K562 (cell line): ENCODE measurements around the gene SERTAD2. TPM values are rescaled to one million over a fixed set of nuclear protein-coding genes. Genes with fewer than 3 reads are reported as not detected.

Experiments
- ARID2 ChIP-seq: fragments of 450-650 bp; IDR thresholded peaks from 2 replicates; pipeline ENCODE4 v1.6.1; 2017; ENCODE audit warnings: antibody characterized with exemption, mild to moderate bottlenecking
- CAMTA2 ChIP-seq: fragments of 250-450 bp; sonication (Bioruptor Pico); conservative IDR thresholded peaks from 2 replicates; pipeline ENCODE4 v1.5.1; 2022
- CREB1 ChIP-seq, 2 experiments: sonication (generic) in 1 of 2; formaldehyde crosslinking in 1 of 2; IDR thresholded peaks; 2 replicates each; pipeline versions ENCODE4 v1.6.1 to v1.8.0; 2012 to 2022; ENCODE audit warnings: inconsistent platforms in 1 of 2, mild to moderate bottlenecking in 1 of 2, missing genetic modification reagents in 1 of 2, moderate library complexity in 1 of 2
- FOS ChIP-seq: IDR thresholded peaks from 3 replicates; pipeline ENCODE4 v1.6.1; 2011; ENCODE audit not compliant: insufficient read length; ENCODE audit errors: extremely low read depth
- MAX ChIP-seq: sonication (generic); formaldehyde crosslinking; IDR thresholded peaks from 2 replicates; pipeline ENCODE4 v1.9.0; 2022; ENCODE audit warnings: mild to moderate bottlenecking, missing genetic modification reagents
- MAZ ChIP-seq, 2 experiments: fragments of 450-650 bp in 1 of 2; sonication (generic) in 1 of 2; formaldehyde crosslinking; IDR thresholded peaks in 1 of 2; conservative IDR thresholded peaks in 1 of 2; 2 replicates each; pipeline versions ENCODE4 v1.4.0 to v1.5.0; 2020; ENCODE audit warnings: mild to moderate bottlenecking in 1 of 2, missing genetic modification reagents in 1 of 2
- NFATC3 ChIP-seq: fragments of 450-650 bp; IDR thresholded peaks from 2 replicates; pipeline ENCODE4 v1.6.1; 2017; ENCODE audit warnings: mild to moderate bottlenecking
- NR2C1 ChIP-seq, 2 experiments: fragments of 450-650 bp; IDR thresholded peaks; 2 replicates each; pipeline ENCODE4 v1.6.1; 2017; ENCODE audit warnings: mild to moderate bottlenecking in 2 of 2, antibody characterized with exemption in 1 of 2, inconsistent platforms in 1 of 2, missing compliant biosample characterization in 1 of 2, missing genetic modification characterization in 1 of 2
- PHB ChIP-seq: fragments of 250-450 bp; sonication (Bioruptor Pico); IDR thresholded peaks from 2 replicates; pipeline ENCODE4 v1.5.0; 2021
- RBFOX2 ChIP-seq: fragments of 200-400 bp; formaldehyde crosslinking; IDR thresholded peaks from 2 replicates; pipeline ENCODE4 v1.6.1; 2017; ENCODE audit warnings: low read depth, mild to moderate bottlenecking, low read length, moderate library complexity
- RBM17 ChIP-seq: fragments of 200-400 bp; formaldehyde crosslinking; IDR thresholded peaks from 2 replicates; pipeline ENCODE4 v1.6.1; 2017; ENCODE audit warnings: low read depth, mild to moderate bottlenecking, low read length, borderline replicate concordance
- SMAD1 ChIP-seq: fragments of 150-350 bp; IDR thresholded peaks from 2 replicates; pipeline ENCODE4 v1.6.1; 2014; ENCODE audit warnings: low read length, low read depth; ENCODE audit not compliant: partially characterized antibody
- SMARCC2 ChIP-seq: fragments of 450-650 bp; IDR thresholded peaks from 2 replicates; pipeline ENCODE4 v1.6.1; 2017; ENCODE audit warnings: antibody characterized with exemption, moderate library complexity, mild to moderate bottlenecking, low read depth
- TCF15 ChIP-seq: fragments of 250-450 bp; sonication (Bioruptor Pico); IDR thresholded peaks from 2 replicates; pipeline ENCODE4 v1.8.0; 2022; ENCODE audit warnings: moderate library complexity, mild to moderate bottlenecking, inconsistent platforms
- ZEB2 ChIP-seq: fragments of 450-650 bp; IDR thresholded peaks from 2 replicates; pipeline ENCODE4 v1.6.1; 2016
- ZKSCAN8 ChIP-seq: fragments of 200-800 bp; sonication (Bioruptor generic); IDR thresholded peaks from 2 replicates; pipeline ENCODE4 v1.6.1; 2016; ENCODE audit warnings: missing genetic modification characterization, missing compliant biosample characterization
- ZMIZ1 ChIP-seq, 2 experiments: fragments of 150-350 bp in 1 of 2; IDR thresholded peaks; 2 replicates each; pipeline ENCODE4 v1.6.1; 2012 to 2016; ENCODE audit warnings: low read depth in 2 of 2, low read length in 2 of 2, mild to moderate bottlenecking in 1 of 2, moderate library complexity in 1 of 2
- ZNF431 ChIP-seq: sonication (generic); formaldehyde crosslinking; IDR thresholded peaks from 2 replicates; pipeline ENCODE4 v1.8.0; 2022; ENCODE audit warnings: mild to moderate bottlenecking, missing genetic modification reagents
- ZNF583 ChIP-seq: fragments of 250-450 bp; sonication (Bioruptor Pico); IDR thresholded peaks from 2 replicates; pipeline ENCODE4 v1.4.0; 2020
- polyA plus RNA-seq, 8 experiments: library from polyadenylated mRNA; depleted of rRNA in 4 of 8; stranded (reverse) in 5 of 8; unstranded in 3 of 8; fragments of >200 nt; fragmentation: Nextera tagmentation in 2 of 8; fragmentation: Illumina TruSeq in 1 of 8; extraction: Ambion mirVana in 2 of 8; extraction: Trizol in 1 of 8; gene quantifications; 2 replicates each; pipeline versions ENCODE4 v1.2.1 to v1.2.3, GENCODE V29; 2011 to 2014; ENCODE audit warnings: inconsistent platforms in 1 of 8, missing spikeins in 1 of 8
- total RNA-seq, 7 experiments: library from RNA; depleted of rRNA in 6 of 7; stranded (reverse); fragments of >200 nt in 6 of 7; fragmentation: Illumina TruSeq in 2 of 7; extraction: Trizol in 2 of 7; gene quantifications; 2 replicates each; pipeline versions ENCODE4 v1.2.1 to v1.2.3, GENCODE V29; 2011 to 2021; ENCODE audit warnings: low replicate concordance in 1 of 7
- TF ChIP-seq, protein P1 (sequence below): sonication (generic); formaldehyde crosslinking; IDR thresholded peaks from 2 replicates; pipeline ENCODE4 v1.8.0; 2023; ENCODE audit warnings: mild to moderate bottlenecking, missing genetic modification reagents

The SERTAD2 gene
- total and polyA plus RNA-seq, 9 of the 15 experiments (the other 6 are each of a cell fraction or from before 2014, with no cell fraction given) = 3.0 to 12.5 (median 6.1) TPM

DNA sequence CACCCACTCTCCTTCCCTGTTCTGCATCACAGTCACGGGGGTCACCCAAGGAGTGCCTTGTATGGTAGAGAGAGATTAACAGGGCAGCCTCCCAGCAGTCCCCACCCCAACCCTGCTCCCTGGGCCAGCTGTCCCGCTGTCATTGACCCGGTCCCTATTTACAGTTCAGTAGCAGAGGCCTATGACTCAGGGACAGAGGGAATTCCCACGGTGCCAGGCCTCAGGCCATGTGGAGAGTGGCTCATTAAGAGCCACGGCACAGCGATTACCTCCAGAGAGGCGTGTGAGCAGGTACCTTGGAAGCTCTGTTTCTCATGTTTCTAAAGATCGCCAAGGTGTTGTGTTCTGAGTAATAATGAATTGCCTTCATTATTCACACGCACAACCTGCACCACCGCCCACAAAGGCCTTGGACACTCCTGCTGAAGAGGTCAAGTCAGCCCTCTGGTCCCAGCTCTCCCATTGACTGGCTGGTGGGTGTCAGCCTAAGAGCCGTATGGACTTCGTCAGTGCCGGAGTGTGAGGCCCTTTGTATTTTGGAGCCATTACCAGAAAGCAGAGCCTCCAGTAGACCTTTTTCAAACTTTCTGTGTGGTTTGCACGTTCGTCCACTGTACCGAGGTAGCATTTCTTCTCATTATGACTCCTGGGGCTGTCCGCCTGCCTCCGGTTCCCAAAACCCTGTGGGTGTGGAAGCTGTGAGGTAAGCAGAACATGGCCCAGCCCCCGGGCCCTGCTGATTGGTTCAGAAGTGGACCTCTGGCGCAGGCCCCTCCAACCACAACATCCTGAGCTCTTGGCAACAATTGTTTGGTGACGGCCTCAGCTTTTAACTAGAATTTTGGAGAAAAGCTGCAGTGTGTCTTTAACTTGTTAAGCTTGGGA is 47.0 kb downstream of the SERTAD2 start (continued):
- TF ChIP-seq ZKSCAN8 (CRISPR knock-in tag) (no peak), NR2C1 (IDR thresholded peaks at IDR 0.05) (peak; percentile 49), NR2C1 (tag; IDR thresholded peaks at IDR 0.05) (no peak; the same call in 1 of the 2 replicates), SMARCC2 (no peak), ZEB2 (no peak), RBFOX2 (peak; percentile 61), PHB (no peak), RBM17 (no peak), TCF15 (CRISPR knock-in tag) (no peak), ARID2 (no peak), NFATC3 (no peak), MAX (CRISPR knock-in tag) (peak; percentile 21; the same call in 1 of the 2 replicates), ZNF583 (no peak), CAMTA2 (no peak), MAZ (CRISPR knock-in tag; conservative IDR thresholded peaks at IDR 0.05 in 1 of 2, IDR thresholded peaks at IDR 0.05 in 1 of 2) (no peak; a peak in 2 of 4 replicates), SMAD1 (no peak), ZNF431 (CRISPR knock-in tag) (no peak), CREB1 (IDR thresholded peaks at IDR 0.05) (no peak), CREB1 (CRISPR knock-in tag; IDR thresholded peaks at IDR 0.05) (peak; percentile 46; the same call in 1 of the 2 replicates), FOS (peak; percentile 61), ZMIZ1 (IDR thresholded peaks at IDR 0.05; ENCODE audit: low read depth in 2 of 2, low read length in 2 of 2) (no peak)
- TF ChIP-seq, protein P1, sequence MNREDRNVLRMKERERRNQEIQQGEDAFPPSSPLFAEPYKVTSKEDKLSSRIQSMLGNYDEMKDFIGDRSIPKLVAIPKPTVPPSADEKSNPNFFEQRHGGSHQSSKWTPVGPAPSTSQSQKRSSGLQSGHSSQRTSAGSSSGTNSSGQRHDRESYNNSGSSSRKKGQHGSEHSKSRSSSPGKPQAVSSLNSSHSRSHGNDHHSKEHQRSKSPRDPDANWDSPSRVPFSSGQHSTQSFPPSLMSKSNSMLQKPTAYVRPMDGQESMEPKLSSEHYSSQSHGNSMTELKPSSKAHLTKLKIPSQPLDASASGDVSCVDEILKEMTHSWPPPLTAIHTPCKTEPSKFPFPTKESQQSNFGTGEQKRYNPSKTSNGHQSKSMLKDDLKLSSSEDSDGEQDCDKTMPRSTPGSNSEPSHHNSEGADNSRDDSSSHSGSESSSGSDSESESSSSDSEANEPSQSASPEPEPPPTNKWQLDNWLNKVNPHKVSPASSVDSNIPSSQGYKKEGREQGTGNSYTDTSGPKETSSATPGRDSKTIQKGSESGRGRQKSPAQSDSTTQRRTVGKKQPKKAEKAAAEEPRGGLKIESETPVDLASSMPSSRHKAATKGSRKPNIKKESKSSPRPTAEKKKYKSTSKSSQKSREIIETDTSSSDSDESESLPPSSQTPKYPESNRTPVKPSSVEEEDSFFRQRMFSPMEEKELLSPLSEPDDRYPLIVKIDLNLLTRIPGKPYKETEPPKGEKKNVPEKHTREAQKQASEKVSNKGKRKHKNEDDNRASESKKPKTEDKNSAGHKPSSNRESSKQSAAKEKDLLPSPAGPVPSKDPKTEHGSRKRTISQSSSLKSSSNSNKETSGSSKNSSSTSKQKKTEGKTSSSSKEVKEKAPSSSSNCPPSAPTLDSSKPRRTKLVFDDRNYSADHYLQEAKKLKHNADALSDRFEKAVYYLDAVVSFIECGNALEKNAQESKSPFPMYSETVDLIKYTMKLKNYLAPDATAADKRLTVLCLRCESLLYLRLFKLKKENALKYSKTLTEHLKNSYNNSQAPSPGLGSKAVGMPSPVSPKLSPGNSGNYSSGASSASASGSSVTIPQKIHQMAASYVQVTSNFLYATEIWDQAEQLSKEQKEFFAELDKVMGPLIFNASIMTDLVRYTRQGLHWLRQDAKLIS (CRISPR knock-in tag) = no peak
